Measurements from ENCODE around the gene C11orf98. TPM values are rescaled to one million over a fixed set of nuclear protein-coding genes. Genes with fewer than 3 reads are reported as not detected.

The C11orf98 gene
- total RNA-seq, 2 experiments from 2014 or later: 105 to 148 TPM

DNA sequence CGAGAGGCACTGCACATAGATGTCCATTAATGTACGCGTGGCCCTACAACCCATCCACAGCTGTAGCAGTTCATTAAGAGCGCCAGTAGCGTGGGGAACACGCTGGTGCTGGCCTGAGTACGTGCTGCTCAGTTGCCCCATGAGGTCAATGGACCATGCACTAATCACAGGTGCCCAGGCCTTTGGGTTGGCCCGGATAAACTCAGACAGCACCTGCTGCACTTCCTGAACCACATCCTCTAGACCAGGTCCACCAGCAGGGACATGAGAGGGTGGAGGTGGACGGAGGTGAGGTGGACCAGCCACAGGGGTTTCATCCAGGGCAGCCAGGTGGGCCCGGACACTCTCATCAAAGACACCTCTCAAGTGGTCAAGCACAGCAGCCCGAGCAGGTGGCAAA lies 15.5 kb downstream of the C11orf98 start:
- no peak overlapping the region for H3K27ac ChIP-seq (ENCODE audit: low read depth, low read length, poor library complexity, severe bottlenecking)
- H2AFZ ChIP-seq (ENCODE audit: low read length): no peak overlapping the region
- no peaks in the 10 kb centered on the region for H4K20me1 ChIP-seq (ENCODE audit: insufficient read depth, low read length)
- H3K9me3 ChIP-seq (ENCODE audit: low read length): no peaks in the 10 kb centered on the region
- intact Hi-C loops (cut with micrococcal nuclease; ENCODE audit: unreplicated experiment): no loop called here
- H3K79me2 ChIP-seq (ENCODE audit: insufficient read depth, low read depth, low read length): peaks cover 42% of the 10 kb centered on the region
- no peak overlapping the region for H3K4me2 ChIP-seq (ENCODE audit: low read length)
- H3K36me3 ChIP-seq (ENCODE audit: insufficient read depth, low read length): peaks cover 32% of the 10 kb centered on the region
- DNase-seq (ENCODE audit: low spot score): peak; percentile 34
- H3K9me2 ChIP-seq (ENCODE audit: insufficient read depth, low read length): no peaks in the 10 kb centered on the region
- no TSS peak for BruUV-seq (replicated peaks)
- TF ChIP-seq, protein P1, sequence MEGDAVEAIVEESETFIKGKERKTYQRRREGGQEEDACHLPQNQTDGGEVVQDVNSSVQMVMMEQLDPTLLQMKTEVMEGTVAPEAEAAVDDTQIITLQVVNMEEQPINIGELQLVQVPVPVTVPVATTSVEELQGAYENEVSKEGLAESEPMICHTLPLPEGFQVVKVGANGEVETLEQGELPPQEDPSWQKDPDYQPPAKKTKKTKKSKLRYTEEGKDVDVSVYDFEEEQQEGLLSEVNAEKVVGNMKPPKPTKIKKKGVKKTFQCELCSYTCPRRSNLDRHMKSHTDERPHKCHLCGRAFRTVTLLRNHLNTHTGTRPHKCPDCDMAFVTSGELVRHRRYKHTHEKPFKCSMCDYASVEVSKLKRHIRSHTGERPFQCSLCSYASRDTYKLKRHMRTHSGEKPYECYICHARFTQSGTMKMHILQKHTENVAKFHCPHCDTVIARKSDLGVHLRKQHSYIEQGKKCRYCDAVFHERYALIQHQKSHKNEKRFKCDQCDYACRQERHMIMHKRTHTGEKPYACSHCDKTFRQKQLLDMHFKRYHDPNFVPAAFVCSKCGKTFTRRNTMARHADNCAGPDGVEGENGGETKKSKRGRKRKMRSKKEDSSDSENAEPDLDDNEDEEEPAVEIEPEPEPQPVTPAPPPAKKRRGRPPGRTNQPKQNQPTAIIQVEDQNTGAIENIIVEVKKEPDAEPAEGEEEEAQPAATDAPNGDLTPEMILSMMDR (conservative IDR thresholded peaks at IDR 0.05; ENCODE audit: low read length): no peak
- TF ChIP-seq EZH2phosphoT487 (IDR thresholded peaks at IDR 0.05; ENCODE audit: borderline replicate concordance, low read depth, low read length): no peak
- H3K4me3 ChIP-seq (ENCODE audit: low read depth, low read length, poor library complexity, severe bottlenecking): no peak overlapping the region
- ChIA-PET POLR2A (interaction anchor here (0.7 to 10.5 kb wide), 4 partner anchors 17 to 29 kb away, joined by 4 to 159 read pairs (median 4); partner anchors contain the start of genes C11orf98, CSKMT, LBHD1 and UQCC3), CTCF (ENCODE audit: unreplicated experiment) (no interaction called here)
- H3K4me1 ChIP-seq (ENCODE audit: insufficient read depth, low read length, poor library complexity, severe bottlenecking): peaks cover 39% of the 10 kb centered on the region

DNA sequence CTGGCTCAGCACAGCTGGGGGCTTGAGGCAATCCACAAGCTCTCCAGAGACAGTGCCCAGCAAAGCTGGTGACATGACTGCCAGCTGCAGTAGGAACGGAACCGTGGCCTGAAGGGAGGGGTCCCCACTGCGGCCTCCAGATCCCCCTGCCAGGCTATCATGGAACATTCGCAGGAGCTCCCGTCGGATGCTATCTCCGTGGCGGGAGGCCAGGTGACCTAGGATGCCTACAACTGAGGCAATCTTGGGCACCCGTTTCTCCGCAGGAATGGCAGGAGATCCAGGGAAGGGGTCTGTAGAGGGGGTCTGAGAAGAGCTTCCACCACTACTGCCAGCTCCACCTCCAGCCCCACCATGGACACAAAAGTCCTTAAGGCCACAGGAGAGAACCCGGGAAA lies 16.0 kb downstream of the C11orf98 start:
- Histone ChIP-seq H3K27ac (ENCODE audit: low read depth, low read length, poor library complexity, severe bottlenecking) (no peak overlapping the region), H3K4me3 (ENCODE audit: low read depth, low read length, poor library complexity, severe bottlenecking) (no peak overlapping the region), H3K36me3 (ENCODE audit: insufficient read depth, low read length) (peaks cover 37% of the 10 kb centered on the region), H3K9me3 (ENCODE audit: low read length) (no peaks in the 10 kb centered on the region), H3K9me2 (ENCODE audit: insufficient read depth, low read length) (no peaks in the 10 kb centered on the region), H3K4me1 (ENCODE audit: insufficient read depth, low read length, poor library complexity, severe bottlenecking) (peaks cover 36% of the 10 kb centered on the region), H4K20me1 (ENCODE audit: insufficient read depth, low read length) (no peaks in the 10 kb centered on the region), H2AFZ (ENCODE audit: low read length) (no peak overlapping the region), H3K4me2 (ENCODE audit: low read length) (no peak overlapping the region), H3K79me2 (ENCODE audit: insufficient read depth, low read depth, low read length) (peaks cover 47% of the 10 kb centered on the region)
- intact Hi-C loops (cut with micrococcal nuclease; ENCODE audit: unreplicated experiment): no loop called here
- no peak for TF ChIP-seq EZH2phosphoT487 (IDR thresholded peaks at IDR 0.05; ENCODE audit: borderline replicate concordance, low read depth, low read length)
- TF ChIP-seq, protein P1 (conservative IDR thresholded peaks at IDR 0.05; ENCODE audit: low read length): no peak
- no TSS peak for BruUV-seq (replicated peaks)
- POLR2A ChIA-PET: interaction anchor here (1.2 to 10.5 kb wide), 3 partner anchors 18 to 28 kb away, joined by 4 to 159 read pairs (median 4); partner anchors contain the start of genes C11orf98, CSKMT, LBHD1 and UQCC3
- CTCF ChIA-PET (ENCODE audit: unreplicated experiment): interaction anchor here (1.0 kb wide), 1 partner anchor 16 kb away, joined by 3 read pairs; the partner anchor contains the start of genes C11orf98 and CSKMT
- no peak for DNase-seq (ENCODE audit: low spot score)

GRCh38 chr11:62648185-62648966 lies 16.6 kb downstream of the C11orf98 start:
- H3K4me1 ChIP-seq (ENCODE audit: insufficient read depth, low read length, poor library complexity, severe bottlenecking): peaks cover 30% of the 10 kb centered on the region
- no TSS peak for BruUV-seq (replicated peaks)
- no peak for TF ChIP-seq EZH2phosphoT487 (IDR thresholded peaks at IDR 0.05; ENCODE audit: borderline replicate concordance, low read depth, low read length)
- TF ChIP-seq, protein P1 (conservative IDR thresholded peaks at IDR 0.05; ENCODE audit: low read length): no peak
- POLR2A ChIA-PET: interaction anchor here (1.4 to 10.5 kb wide), 2 partner anchors 18 to 23 kb away, joined by 4 to 159 read pairs; partner anchors contain the start of genes C11orf98, CSKMT, LBHD1 and UQCC3
- H3K9me3 ChIP-seq (ENCODE audit: low read length): no peaks in the 10 kb centered on the region
- CTCF ChIA-PET (ENCODE audit: unreplicated experiment): interaction anchor here (1.0 kb wide), 1 partner anchor 16 kb away, joined by 3 read pairs; the partner anchor contains the start of genes C11orf98 and CSKMT
- no peak for DNase-seq (ENCODE audit: low spot score)
- H3K4me2 ChIP-seq (ENCODE audit: low read length): no peak overlapping the region
- H3K9me2 ChIP-seq (ENCODE audit: insufficient read depth, low read length): no peaks in the 10 kb centered on the region
- H4K20me1 ChIP-seq (ENCODE audit: insufficient read depth, low read length): no peaks in the 10 kb centered on the region
- H3K4me3 ChIP-seq (ENCODE audit: low read depth, low read length, poor library complexity, severe bottlenecking): no peak overlapping the region
- H3K36me3 ChIP-seq (ENCODE audit: insufficient read depth, low read length): peaks cover 43% of the 10 kb centered on the region
- intact Hi-C loops (cut with micrococcal nuclease; ENCODE audit: unreplicated experiment): no loop called here
- H3K79me2 ChIP-seq (ENCODE audit: insufficient read depth, low read depth, low read length): peaks cover 53% of the 10 kb centered on the region
- H3K27ac ChIP-seq (ENCODE audit: low read depth, low read length, poor library complexity, severe bottlenecking): no peak overlapping the region
- no peak overlapping the region for H2AFZ ChIP-seq (ENCODE audit: low read length)

All from OCI-LY7 (cell line).